Uterus (tissue), 4 donors: ENCODE results near the gene ATMIN. TPM values are rescaled to one million over a fixed set of nuclear protein-coding genes. Genes with fewer than 3 reads are reported as not detected.

Source experiments
- DNase-seq, 2 donors: peaks; one replicate each; pipeline ENCODE4 v3.0.0-alpha.2; 2019 to 2020
- H3K27ac ChIP-seq, 2 donors: fragments of 200-600 bp; sonication (generic); 1 replicate in 1 of 2; 2 replicates in 1 of 2; pipeline ENCODE4 v1.5.1; 2016 to 2018
- H3K27me3 ChIP-seq, 2 donors: fragments of 200-600 bp; sonication (generic); one replicate each; pipeline ENCODE4 v1.5.1; 2018 to 2019; ENCODE audit warnings: control low read depth in 1 of 2
- H3K36me3 ChIP-seq, 2 donors: fragments of 200-600 bp; sonication (generic); one replicate each; pipeline ENCODE4 v1.5.1; 2019; ENCODE audit warnings: control low read depth in 1 of 2
- H3K4me1 ChIP-seq, 2 donors: fragments of 200-600 bp; sonication (generic); one replicate each; pipeline ENCODE4 v1.5.1; 2018 to 2019; ENCODE audit warnings: control low read depth in 1 of 2
- H3K4me3 ChIP-seq, 2 donors: fragments of 200-600 bp; sonication (generic); 1 replicate in 1 of 2; 2 replicates in 1 of 2; pipeline ENCODE4 v1.5.1; 2018 to 2019; ENCODE audit warnings: mild to moderate bottlenecking in 1 of 2
- H3K9me3 ChIP-seq, 2 donors: fragments of 200-600 bp; sonication (generic); one replicate each; pipeline ENCODE4 v1.5.1; 2019; ENCODE audit warnings: control low read depth in 1 of 2
- CTCF ChIP-seq, 4 experiments: fragments of 200-600 bp in 2 of 4; fragments of 450-650 bp in 2 of 4; sonication (generic) in 2 of 4; IDR thresholded peaks; one replicate each; pipeline ENCODE4 v1.5.1; 2016 to 2019; ENCODE audit warnings: antibody characterized with exemption in 4 of 4, mild to moderate bottlenecking in 2 of 4, moderate library complexity in 1 of 4
- POLR2A ChIP-seq, 2 donors: fragments of 450-650 bp; IDR thresholded peaks; one replicate each; pipeline ENCODE4 v1.6.1; 2016; ENCODE audit warnings: antibody characterized with exemption in 2 of 2, mild to moderate bottlenecking in 1 of 2, moderate library complexity in 1 of 2
- intact Hi-C: fragments of 100-400 bp; cut with DNase I; formaldehyde crosslinking; loops from one replicate; pipeline ENCODE4 v1.15.1; 2023; ENCODE audit warnings: low total_unique reads
- small RNA-seq: library from RNA; depleted of rRNA; stranded (forward); fragments of <200 nt; gene quantifications from one replicate; pipeline ENCODE3, GENCODE V24; 2016
- total RNA-seq, 4 donors: library from RNA; depleted of rRNA in 3 of 4; stranded (reverse); fragments of >200 nt in 3 of 4; gene quantifications; one replicate each; pipeline versions ENCODE4 v1.1.0 to v1.2.4, GENCODE V29; 2014 to 2023
- donor health status: DM: yes; HTN: yes; CAD: no.

Gene ATMIN
- total RNA-seq, 4 donors from 2014 or later, result 17.2 to 51.8 (median 29.8) TPM

DNA sequence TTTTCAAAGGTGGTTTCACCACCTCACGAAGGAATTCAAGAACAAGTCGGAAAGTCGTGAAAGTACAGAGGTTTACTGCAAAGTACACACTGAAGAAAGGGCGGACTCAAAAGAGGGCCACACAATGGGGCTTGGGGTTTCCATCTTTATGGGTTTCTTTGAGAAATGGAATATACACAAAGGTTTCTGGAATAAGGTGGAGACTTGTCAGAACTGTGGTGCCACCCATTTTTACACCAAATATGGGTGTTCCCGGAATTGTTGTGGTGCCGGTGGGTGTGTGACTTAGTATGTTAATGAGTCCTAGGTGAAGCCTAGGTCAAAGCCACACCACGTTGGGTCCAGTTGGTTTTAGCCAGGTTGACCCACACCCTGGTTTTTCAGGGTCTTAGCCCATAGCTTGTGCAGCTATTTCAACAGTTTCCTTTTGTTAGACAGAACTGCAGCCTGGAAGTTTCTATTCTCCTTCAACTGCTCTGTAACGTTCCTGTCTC is 61.1 kb downstream of the ATMIN start:
- intact Hi-C loops, result no loop called here
- H3K27me3 ChIP-seq, result no peaks in the 10 kb centered on the region
- TF ChIP-seq CTCF (IDR thresholded peaks at IDR 0.05) (no peak), POLR2A (IDR thresholded peaks at IDR 0.05) (no peak)
- H3K4me3 ChIP-seq, result peak overlapping the region; percentile 11 to 38
- H3K9me3 ChIP-seq, result no peaks in the 10 kb centered on the region
- no peaks in the 10 kb centered on the region for H3K4me1 ChIP-seq
- peak overlapping the region in 1 of 2 donors; percentile 46 for H3K27ac ChIP-seq
- DNase-seq, result peak in 1 of 2 donors; percentile 21
- H3K36me3 ChIP-seq, result no peaks in the 10 kb centered on the region

Small RNA genes lying within 50 kb of the gene (small RNA-seq; reads per million reads assigned to genes)
- gene AC092718.3, result not detected

Other genes with a start within 250 kb of the ATMIN start
- 1 to 10 TPM; 2.3 to 9.1 (median 5.1) TPM for gene CDYL2, start 231.2 kb upstream of the ATMIN start, total RNA-seq
- gene CMC2, start 29.0 kb upstream of the ATMIN start, total RNA-seq, result 100 to 1,000 TPM in 1 of 4 donors, 10 to 100 TPM in 2, 1 to 10 TPM in 1; 1.5 to 204 (median 23.6) TPM
- 10 to 100 TPM in 1 of 4 donors, 1 to 10 TPM in 1, not detected in 2; 2.8 to 20.0 TPM for gene CENPN, start 28.6 kb upstream of the ATMIN start, total RNA-seq
- 1 to 10 TPM in 1 of 4 donors, not detected in 3; 1.9 TPM for gene C16orf46, start 41.4 kb downstream of the ATMIN start, total RNA-seq
- gene GCSH, start 60.6 kb downstream of the ATMIN start, total RNA-seq, result 10 to 100 TPM; 32.1 to 83.8 (median 38.5) TPM
- gene BCO1, start 202.8 kb downstream of the ATMIN start, total RNA-seq, result 1 to 10 TPM in 1 of 4 donors, under 1 TPM in 2, not detected in 1; 0.27 to 2.6 (median 0.97) TPM